ENCODE results near the gene C8A.

DNA sequence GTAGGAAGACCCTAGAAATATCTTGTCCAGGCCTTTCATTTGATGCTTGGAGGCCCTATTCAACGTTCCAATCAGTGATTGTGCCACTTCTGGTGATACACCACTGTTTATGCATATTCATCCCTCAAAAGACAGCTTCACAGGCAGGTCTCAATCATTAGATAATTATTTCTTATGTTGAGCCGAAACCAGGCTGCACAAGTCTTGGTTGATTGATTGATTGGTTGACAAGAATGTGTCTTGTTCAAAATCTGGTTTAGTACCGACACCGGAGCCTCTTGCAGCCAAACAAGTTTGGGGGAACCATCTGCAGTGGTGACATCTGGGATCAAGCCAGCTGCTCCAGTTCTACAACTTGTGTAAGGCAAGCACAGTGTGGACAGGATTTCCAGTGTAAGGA, 20.1 kb downstream of the C8A start:
- TF ChIP-seq, protein P1, sequence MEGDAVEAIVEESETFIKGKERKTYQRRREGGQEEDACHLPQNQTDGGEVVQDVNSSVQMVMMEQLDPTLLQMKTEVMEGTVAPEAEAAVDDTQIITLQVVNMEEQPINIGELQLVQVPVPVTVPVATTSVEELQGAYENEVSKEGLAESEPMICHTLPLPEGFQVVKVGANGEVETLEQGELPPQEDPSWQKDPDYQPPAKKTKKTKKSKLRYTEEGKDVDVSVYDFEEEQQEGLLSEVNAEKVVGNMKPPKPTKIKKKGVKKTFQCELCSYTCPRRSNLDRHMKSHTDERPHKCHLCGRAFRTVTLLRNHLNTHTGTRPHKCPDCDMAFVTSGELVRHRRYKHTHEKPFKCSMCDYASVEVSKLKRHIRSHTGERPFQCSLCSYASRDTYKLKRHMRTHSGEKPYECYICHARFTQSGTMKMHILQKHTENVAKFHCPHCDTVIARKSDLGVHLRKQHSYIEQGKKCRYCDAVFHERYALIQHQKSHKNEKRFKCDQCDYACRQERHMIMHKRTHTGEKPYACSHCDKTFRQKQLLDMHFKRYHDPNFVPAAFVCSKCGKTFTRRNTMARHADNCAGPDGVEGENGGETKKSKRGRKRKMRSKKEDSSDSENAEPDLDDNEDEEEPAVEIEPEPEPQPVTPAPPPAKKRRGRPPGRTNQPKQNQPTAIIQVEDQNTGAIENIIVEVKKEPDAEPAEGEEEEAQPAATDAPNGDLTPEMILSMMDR (conservative IDR thresholded peaks at IDR 0.05 in 1 of 2, IDR thresholded peaks at IDR 0.05 in 1 of 2; ENCODE audit: low read depth in 1 of 2, low read length in 2 of 2), result no peak
- TF ChIP-seq EZH2 (IDR thresholded peaks at IDR 0.05; ENCODE audit: low read length, missing control alignments), result no peak

Data from fibroblast of lung (primary cell).